ENCODE measurements around the gene ZBTB20. TPM values are rescaled to one million over a fixed set of nuclear protein-coding genes. Genes with fewer than 3 reads are reported as not detected.

The ZBTB20 gene
- polyA plus RNA-seq, 1 of the 3 experiments (the other 2 are of a cell fraction) = 0.43 TPM

DNA sequence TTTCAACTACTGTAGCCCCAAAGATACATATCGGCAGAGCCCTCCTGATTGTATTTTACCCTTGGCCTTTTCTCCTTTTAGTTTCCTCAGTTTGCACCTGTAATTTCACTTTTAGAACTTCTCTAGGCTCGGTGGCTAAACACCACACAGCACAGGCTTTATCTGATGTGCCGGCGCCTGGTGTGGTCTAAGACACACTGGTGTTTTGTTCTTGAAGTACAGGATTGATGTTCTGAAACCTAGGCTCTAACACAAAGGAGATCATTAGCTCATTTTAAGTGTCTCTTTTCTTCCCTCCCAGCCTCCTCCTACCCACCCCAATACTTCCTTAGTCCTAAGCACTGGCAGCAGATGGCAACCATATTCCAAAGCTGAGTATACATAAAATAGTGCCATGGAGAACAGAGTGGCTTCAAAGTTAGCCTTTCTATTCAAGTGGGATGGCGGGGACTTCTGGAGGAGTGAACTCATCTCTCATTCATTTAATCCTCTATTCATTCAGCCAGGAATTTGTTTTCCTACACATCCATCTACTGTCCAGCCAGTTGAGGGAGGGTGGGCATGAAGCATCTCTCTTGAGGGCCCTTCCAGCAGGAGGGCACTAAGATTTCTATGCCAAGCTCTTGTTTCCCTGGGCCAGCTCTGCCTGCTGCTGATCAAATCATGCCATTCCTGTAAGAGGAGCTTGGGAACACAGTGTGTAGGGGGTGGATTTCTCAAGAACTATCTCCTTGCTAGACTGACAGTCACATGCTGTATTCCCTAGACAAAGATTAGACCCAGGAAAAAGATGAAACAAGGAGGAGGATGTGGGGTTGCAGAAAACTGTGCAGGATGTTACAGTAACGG, 782.1 kb downstream of the ZBTB20 start:
- TF ChIP-seq, protein P1, sequence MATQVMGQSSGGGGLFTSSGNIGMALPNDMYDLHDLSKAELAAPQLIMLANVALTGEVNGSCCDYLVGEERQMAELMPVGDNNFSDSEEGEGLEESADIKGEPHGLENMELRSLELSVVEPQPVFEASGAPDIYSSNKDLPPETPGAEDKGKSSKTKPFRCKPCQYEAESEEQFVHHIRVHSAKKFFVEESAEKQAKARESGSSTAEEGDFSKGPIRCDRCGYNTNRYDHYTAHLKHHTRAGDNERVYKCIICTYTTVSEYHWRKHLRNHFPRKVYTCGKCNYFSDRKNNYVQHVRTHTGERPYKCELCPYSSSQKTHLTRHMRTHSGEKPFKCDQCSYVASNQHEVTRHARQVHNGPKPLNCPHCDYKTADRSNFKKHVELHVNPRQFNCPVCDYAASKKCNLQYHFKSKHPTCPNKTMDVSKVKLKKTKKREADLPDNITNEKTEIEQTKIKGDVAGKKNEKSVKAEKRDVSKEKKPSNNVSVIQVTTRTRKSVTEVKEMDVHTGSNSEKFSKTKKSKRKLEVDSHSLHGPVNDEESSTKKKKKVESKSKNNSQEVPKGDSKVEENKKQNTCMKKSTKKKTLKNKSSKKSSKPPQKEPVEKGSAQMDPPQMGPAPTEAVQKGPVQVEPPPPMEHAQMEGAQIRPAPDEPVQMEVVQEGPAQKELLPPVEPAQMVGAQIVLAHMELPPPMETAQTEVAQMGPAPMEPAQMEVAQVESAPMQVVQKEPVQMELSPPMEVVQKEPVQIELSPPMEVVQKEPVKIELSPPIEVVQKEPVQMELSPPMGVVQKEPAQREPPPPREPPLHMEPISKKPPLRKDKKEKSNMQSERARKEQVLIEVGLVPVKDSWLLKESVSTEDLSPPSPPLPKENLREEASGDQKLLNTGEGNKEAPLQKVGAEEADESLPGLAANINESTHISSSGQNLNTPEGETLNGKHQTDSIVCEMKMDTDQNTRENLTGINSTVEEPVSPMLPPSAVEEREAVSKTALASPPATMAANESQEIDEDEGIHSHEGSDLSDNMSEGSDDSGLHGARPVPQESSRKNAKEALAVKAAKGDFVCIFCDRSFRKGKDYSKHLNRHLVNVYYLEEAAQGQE (IDR thresholded peaks at IDR 0.05; ENCODE audit: low read depth, low read length) = no peak
- TF ChIP-seq EP300 (IDR thresholded peaks at IDR 0.05; ENCODE audit: borderline replicate concordance in 1 of 2, low read depth in 1 of 2, low read length in 1 of 2) = no peak
- TF ChIP-seq FOXJ3 (CRISPR knock-in tag; IDR thresholded peaks at IDR 0.05) = no peak
- TF ChIP-seq, protein P2, sequence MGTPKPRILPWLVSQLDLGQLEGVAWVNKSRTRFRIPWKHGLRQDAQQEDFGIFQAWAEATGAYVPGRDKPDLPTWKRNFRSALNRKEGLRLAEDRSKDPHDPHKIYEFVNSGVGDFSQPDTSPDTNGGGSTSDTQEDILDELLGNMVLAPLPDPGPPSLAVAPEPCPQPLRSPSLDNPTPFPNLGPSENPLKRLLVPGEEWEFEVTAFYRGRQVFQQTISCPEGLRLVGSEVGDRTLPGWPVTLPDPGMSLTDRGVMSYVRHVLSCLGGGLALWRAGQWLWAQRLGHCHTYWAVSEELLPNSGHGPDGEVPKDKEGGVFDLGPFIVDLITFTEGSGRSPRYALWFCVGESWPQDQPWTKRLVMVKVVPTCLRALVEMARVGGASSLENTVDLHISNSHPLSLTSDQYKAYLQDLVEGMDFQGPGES (IDR thresholded peaks at IDR 0.05; ENCODE audit: low read depth, low read length) = no peak
- H4K20me1 ChIP-seq (ENCODE audit: insufficient read depth) = 0 out of 2 replicates have a peak, but pooled peaks cover 4% of the 10 kb centered on the region
- DNase-seq = no peak
- CTCF ChIA-PET = interaction anchor here (0.9 to 4.9 kb wide), 7 partner anchors 14 to 727 kb away, joined by 3 to 37 read pairs (median 6); no protein-coding TSS in a partner anchor
- no peak overlapping the region for H3K9ac ChIP-seq
- H3K36me3 ChIP-seq (replicated peaks in 1 of 2; ENCODE audit: control insufficient read depth in 1 of 2, insufficient read depth in 2 of 2, low read length in 1 of 2) = no peaks in the 10 kb centered on the region
- no peak overlapping the region for H2AFZ ChIP-seq (ENCODE audit: low read depth)
- no peak overlapping the region for H3K27ac ChIP-seq (ENCODE audit: low read depth in 2 of 2, low read length in 1 of 2)
- no peaks in the 10 kb centered on the region for H3K9me3 ChIP-seq
- 88% methylated on average over 6 of the region's 6 CpGs for WGBS (ENCODE audit: low lambda C conversion rate)
- no peaks in the 10 kb centered on the region for H3K9me2 ChIP-seq
- POLR2A ChIA-PET = no interaction called here
- H3K27me3 ChIP-seq (ENCODE audit: insufficient read depth) = no peaks in the 10 kb centered on the region
- peaks cover 10% of the 10 kb centered on the region for H3F3A ChIP-seq (replicated peaks; ENCODE audit: insufficient read depth)
- H3K4me3 ChIP-seq (ENCODE audit: low read depth in 2 of 2, low read length in 1 of 2) = no peak overlapping the region
- no peaks in the 10 kb centered on the region for H3K79me2 ChIP-seq (ENCODE audit: insufficient read depth)
- H3K4me2 ChIP-seq = no peak overlapping the region
- H3K4me1 ChIP-seq (ENCODE audit: control insufficient read depth in 1 of 2, insufficient read depth in 2 of 2, low read depth in 1 of 2, low read length in 1 of 2) = peaks cover 0 to 11% of the 10 kb centered on the region in 2 experiments; a peak in 1 of 4 replicates

DNA sequence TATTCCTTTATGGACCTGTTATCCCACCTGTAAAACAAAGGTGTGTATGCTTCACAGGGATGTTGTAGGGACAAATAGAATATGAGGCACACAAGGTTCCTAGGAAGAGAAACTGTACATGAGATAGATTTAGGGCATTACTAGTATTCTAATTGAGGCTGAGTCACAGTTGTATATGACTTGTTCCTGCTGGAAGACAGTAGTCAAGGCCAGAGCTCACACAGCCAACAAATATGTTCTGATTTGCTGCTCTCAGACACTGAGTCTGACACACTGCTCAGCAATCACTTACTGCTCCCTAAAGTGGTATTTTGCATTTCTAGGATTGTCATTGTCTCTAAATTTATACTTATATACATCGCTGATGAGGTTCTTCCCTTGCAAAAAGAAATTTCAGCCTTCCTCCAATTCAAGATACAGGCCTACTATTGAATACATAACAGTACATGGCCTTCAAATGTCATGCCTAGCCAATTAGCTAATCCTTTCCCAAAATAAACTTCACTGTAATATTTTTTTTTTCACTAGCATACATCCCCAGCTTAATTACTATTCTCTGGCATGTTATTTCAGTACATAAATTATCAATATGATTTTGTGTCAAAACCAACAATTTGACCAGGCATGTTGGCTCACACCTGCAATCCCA, 783.4 kb downstream of the ZBTB20 start:
- WGBS (ENCODE audit: low lambda C conversion rate) = 82% methylated on average over 1 of the region's 1 CpG
- no peaks in the 10 kb centered on the region for H3K36me3 ChIP-seq (replicated peaks in 1 of 2; ENCODE audit: control insufficient read depth in 1 of 2, insufficient read depth in 2 of 2, low read length in 1 of 2)
- no peaks in the 10 kb centered on the region for H3K27me3 ChIP-seq (ENCODE audit: insufficient read depth)
- TF ChIP-seq ELF1 (IDR thresholded peaks at IDR 0.05) (no peak), FOSL2 (IDR thresholded peaks at IDR 0.05; ENCODE audit: borderline replicate concordance, low read depth) (peak; percentile 18; the same call in 1 of the 2 replicates)
- TF ChIP-seq, protein P3, sequence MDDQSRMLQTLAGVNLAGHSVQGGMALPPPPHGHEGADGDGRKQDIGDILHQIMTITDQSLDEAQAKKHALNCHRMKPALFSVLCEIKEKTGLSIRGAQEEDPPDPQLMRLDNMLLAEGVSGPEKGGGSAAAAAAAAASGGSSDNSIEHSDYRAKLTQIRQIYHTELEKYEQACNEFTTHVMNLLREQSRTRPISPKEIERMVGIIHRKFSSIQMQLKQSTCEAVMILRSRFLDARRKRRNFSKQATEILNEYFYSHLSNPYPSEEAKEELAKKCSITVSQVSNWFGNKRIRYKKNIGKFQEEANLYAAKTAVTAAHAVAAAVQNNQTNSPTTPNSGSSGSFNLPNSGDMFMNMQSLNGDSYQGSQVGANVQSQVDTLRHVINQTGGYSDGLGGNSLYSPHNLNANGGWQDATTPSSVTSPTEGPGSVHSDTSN (IDR thresholded peaks at IDR 0.05) = peak; percentile 39; the same call in 1 of the 2 replicates
- TF ChIP-seq, protein P4, sequence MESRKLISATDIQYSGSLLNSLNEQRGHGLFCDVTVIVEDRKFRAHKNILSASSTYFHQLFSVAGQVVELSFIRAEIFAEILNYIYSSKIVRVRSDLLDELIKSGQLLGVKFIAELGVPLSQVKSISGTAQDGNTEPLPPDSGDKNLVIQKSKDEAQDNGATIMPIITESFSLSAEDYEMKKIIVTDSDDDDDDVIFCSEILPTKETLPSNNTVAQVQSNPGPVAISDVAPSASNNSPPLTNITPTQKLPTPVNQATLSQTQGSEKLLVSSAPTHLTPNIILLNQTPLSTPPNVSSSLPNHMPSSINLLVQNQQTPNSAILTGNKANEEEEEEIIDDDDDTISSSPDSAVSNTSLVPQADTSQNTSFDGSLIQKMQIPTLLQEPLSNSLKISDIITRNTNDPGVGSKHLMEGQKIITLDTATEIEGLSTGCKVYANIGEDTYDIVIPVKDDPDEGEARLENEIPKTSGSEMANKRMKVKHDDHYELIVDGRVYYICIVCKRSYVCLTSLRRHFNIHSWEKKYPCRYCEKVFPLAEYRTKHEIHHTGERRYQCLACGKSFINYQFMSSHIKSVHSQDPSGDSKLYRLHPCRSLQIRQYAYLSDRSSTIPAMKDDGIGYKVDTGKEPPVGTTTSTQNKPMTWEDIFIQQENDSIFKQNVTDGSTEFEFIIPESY (IDR thresholded peaks at IDR 0.05; ENCODE audit: borderline replicate concordance, low read depth) = no peak
- H3K27ac ChIP-seq (ENCODE audit: low read depth in 2 of 2, low read length in 1 of 2) = peak overlapping the region in 1 of 2 experiments; percentile 58; a peak in 2 of 4 replicates
- 0 out of 2 replicates have a peak, but pooled peaks cover 4% of the 10 kb centered on the region for H4K20me1 ChIP-seq (ENCODE audit: insufficient read depth)
- ChIA-PET POLR2A (no interaction called here), CTCF (interaction anchor here (0.6 to 4.9 kb wide), 14 partner anchors 10 to 290 kb away, joined by 3 to 37 read pairs (median 6); no protein-coding TSS in a partner anchor)
- H3K9me2 ChIP-seq = no peaks in the 10 kb centered on the region
- peaks cover 10% of the 10 kb centered on the region for H3F3A ChIP-seq (replicated peaks; ENCODE audit: insufficient read depth)
- H3K9me3 ChIP-seq = no peaks in the 10 kb centered on the region
- no peak for DNase-seq
- peaks cover 0 to 11% of the 10 kb centered on the region in 2 experiments; a peak in 1 of 4 replicates for H3K4me1 ChIP-seq (ENCODE audit: control insufficient read depth in 1 of 2, insufficient read depth in 2 of 2, low read depth in 1 of 2, low read length in 1 of 2)
- no peak overlapping the region for H3K4me2 ChIP-seq
- no peak overlapping the region for H3K9ac ChIP-seq
- no peak overlapping the region for H2AFZ ChIP-seq (ENCODE audit: low read depth)
- H3K79me2 ChIP-seq (ENCODE audit: insufficient read depth) = no peaks in the 10 kb centered on the region
- H3K4me3 ChIP-seq (ENCODE audit: low read depth in 2 of 2, low read length in 1 of 2) = no peak overlapping the region

Data from SK-N-SH (cell line).